PC-9 (cell line): ENCODE data around the gene NEK7.
"Not testable (repeated sequence)": the region's sequence is repeated elsewhere in the genome, so short reads cannot be mapped to it uniquely, and the experiment has no call there.

ENCODE experiments used
- CTCF ChIP-seq: fragments of 200-600 bp; sonication (generic); conservative IDR thresholded peaks from 2 replicates; pipeline ENCODE4 v1.6.1; 2017; ENCODE audit warnings: mixed run types, antibody characterized with exemption, mild to moderate bottlenecking, moderate library complexity
- EZH2 ChIP-seq: fragments of 200-600 bp; sonication (generic); IDR thresholded peaks from 2 replicates; pipeline ENCODE4 v1.8.0; 2017; ENCODE audit warnings: antibody characterized with exemption, low read depth

GRCh38 chr1:198315331-198315730 is 158.5 kb downstream of the NEK7 start:
- not testable (repeated sequence) for TF ChIP-seq EZH2, CTCF
